H9 (cell line): ENCODE measurements around the gene IER5. TPM values are rescaled to one million over a fixed set of nuclear protein-coding genes. Genes with fewer than 3 reads are reported as not detected.

ENCODE experiments used
- DNase-seq: peaks from one replicate; pipeline ENCODE4 v3.0.0-alpha.2; 2017
- H2AFZ ChIP-seq: one replicate; pipeline ENCODE4 v1.6.1; 2013; ENCODE audit warnings: mild to moderate bottlenecking, low read length, control low read depth, moderate library complexity
- H2AK5ac ChIP-seq: 2 replicates; pipeline ENCODE4 v1.6.1; 2013; ENCODE audit warnings: low read length, control low read depth, mixed read lengths; ENCODE audit not compliant: insufficient read length
- H2BK120ac ChIP-seq: one replicate; pipeline ENCODE4 v1.6.1; 2013; ENCODE audit warnings: low read depth, mild to moderate bottlenecking, low read length, control low read depth, inconsistent platforms; ENCODE audit not compliant: poor library complexity, severe bottlenecking
- H2BK12ac ChIP-seq: 2 replicates; pipeline ENCODE4 v1.6.1; 2013; ENCODE audit warnings: low read length, control low read depth, mixed read lengths, low read depth; ENCODE audit not compliant: insufficient read length
- H2BK15ac ChIP-seq: 2 replicates; pipeline ENCODE4 v1.6.1; 2013; ENCODE audit warnings: low read depth, low read length, control low read depth
- H2BK20ac ChIP-seq: one replicate; pipeline ENCODE4 v1.6.1; 2013; ENCODE audit warnings: low read depth, mild to moderate bottlenecking, low read length, control low read depth, inconsistent platforms; ENCODE audit not compliant: poor library complexity, severe bottlenecking
- H2BK5ac ChIP-seq: 2 replicates; pipeline ENCODE4 v1.6.1; 2013; ENCODE audit warnings: low read length, control low read depth, mixed read lengths; ENCODE audit not compliant: insufficient read length
- H3K14ac ChIP-seq: 2 replicates; pipeline ENCODE4 v1.6.1; 2013; ENCODE audit warnings: low read length, control low read depth; ENCODE audit not compliant: insufficient read depth
- H3K18ac ChIP-seq: 2 replicates; pipeline ENCODE4 v1.6.1; 2013; ENCODE audit warnings: low read depth, mild to moderate bottlenecking, mixed read lengths, low read length, control low read depth; ENCODE audit not compliant: insufficient read length
- H3K23ac ChIP-seq: 2 replicates; pipeline ENCODE4 v1.6.1; 2013; ENCODE audit warnings: low read length, control low read depth, mixed read lengths, low read depth; ENCODE audit not compliant: insufficient read length
- H3K23me2 ChIP-seq: 2 replicates; pipeline ENCODE4 v1.6.1; 2013; ENCODE audit warnings: low read depth, mild to moderate bottlenecking, mixed read lengths, low read length, control low read depth; ENCODE audit not compliant: insufficient read length, poor library complexity, severe bottlenecking
- H3K27ac ChIP-seq: 2 replicates; pipeline ENCODE4 v1.5.1; 2013; ENCODE audit warnings: low read length, control low read depth, mixed read lengths, low read depth; ENCODE audit not compliant: insufficient read length
- H3K27me3 ChIP-seq: 2 replicates; pipeline ENCODE4 v1.6.1; 2013; ENCODE audit warnings: low read length, control low read depth, inconsistent platforms; ENCODE audit not compliant: insufficient read depth
- H3K4ac ChIP-seq: 2 replicates; pipeline ENCODE4 v1.6.1; 2013; ENCODE audit warnings: low read depth, mild to moderate bottlenecking, control low read depth, inconsistent platforms, low read length, moderate library complexity
- H3K4me1 ChIP-seq: 2 replicates; pipeline ENCODE4 v1.6.1; 2013; ENCODE audit warnings: low read length, control low read depth, inconsistent platforms; ENCODE audit not compliant: insufficient read depth
- H3K4me2 ChIP-seq: 2 replicates; pipeline ENCODE4 v1.6.1; 2013; ENCODE audit warnings: low read length, control low read depth, mixed read lengths; ENCODE audit not compliant: insufficient read length, insufficient read depth
- H3K56ac ChIP-seq: 2 replicates; pipeline ENCODE4 v1.6.1; 2013; ENCODE audit warnings: low read depth, mild to moderate bottlenecking, mixed read lengths, low read length, control low read depth; ENCODE audit not compliant: insufficient read length
- H3K79me1 ChIP-seq: 2 replicates; pipeline ENCODE4 v1.6.1; 2013; ENCODE audit warnings: low read depth, mild to moderate bottlenecking, moderate library complexity, low read length, control low read depth, inconsistent platforms; ENCODE audit not compliant: insufficient read depth, poor library complexity, severe bottlenecking
- H3K79me2 ChIP-seq: 2 replicates; pipeline ENCODE4 v1.6.1; 2013; ENCODE audit warnings: low read length, control low read depth, inconsistent platforms; ENCODE audit not compliant: insufficient read depth
- H3K9ac ChIP-seq: 2 replicates; pipeline ENCODE4 v1.6.1; 2013; ENCODE audit warnings: low read length, control low read depth, mixed read lengths; ENCODE audit not compliant: insufficient read length; ENCODE audit errors: extremely low read depth
- H3K9me3 ChIP-seq: one replicate; pipeline ENCODE4 v1.6.1; 2013; ENCODE audit warnings: low read depth, low read length, inconsistent platforms; ENCODE audit not compliant: control insufficient read depth
- H3T11ph ChIP-seq: one replicate; pipeline ENCODE4 v1.6.1; 2013; ENCODE audit warnings: mild to moderate bottlenecking, low read length, control low read depth, inconsistent platforms
- H4K20me1 ChIP-seq: one replicate; pipeline ENCODE4 v1.6.1; 2013; ENCODE audit not compliant: control insufficient read depth, insufficient read length, insufficient read depth
- H4K5ac ChIP-seq: 2 replicates; pipeline ENCODE4 v1.6.1; 2013; ENCODE audit warnings: low read depth, mild to moderate bottlenecking, mixed read lengths, low read length, control low read depth; ENCODE audit not compliant: insufficient read length
- H4K8ac ChIP-seq: replicated peaks from 2 replicates; pipeline ENCODE4 v1.6.1; 2013; ENCODE audit warnings: low read length, control low read depth, mixed read lengths, low read depth; ENCODE audit not compliant: insufficient read length
- H4K91ac ChIP-seq: 2 replicates; pipeline ENCODE4 v1.6.1; 2013; ENCODE audit warnings: low read depth, mild to moderate bottlenecking, moderate library complexity, mixed read lengths, low read length, control low read depth; ENCODE audit not compliant: insufficient read length
- H3K27ac Mint-ChIP-seq, 3 experiments: 2 replicates in 2 of 3; 3 replicates in 1 of 3; pipeline ENCODE4 v1.8.0; 2020 to 2021; ENCODE audit warnings: mixed read lengths in 3 of 3, mild to moderate bottlenecking in 1 of 3, moderate library complexity in 1 of 3
- H3K27me3 Mint-ChIP-seq: 2 replicates; pipeline ENCODE4 v1.8.0; 2021; ENCODE audit warnings: low read depth, mild to moderate bottlenecking, moderate library complexity, mixed read lengths
- H3K36me3 Mint-ChIP-seq, 3 experiments: 2 replicates in 2 of 3; 3 replicates in 1 of 3; pipeline ENCODE4 v1.8.0; 2020 to 2021; ENCODE audit warnings: low read depth in 3 of 3, mixed read lengths in 3 of 3; ENCODE audit not compliant: insufficient read depth in 1 of 3
- H3K4me1 Mint-ChIP-seq, 2 experiments: 2 replicates each; pipeline ENCODE4 v1.8.0; 2020; ENCODE audit warnings: mixed read lengths in 2 of 2
- H3K4me3 Mint-ChIP-seq, 2 experiments: 2 replicates in 1 of 2; 3 replicates in 1 of 2; pipeline ENCODE4 v1.8.0; 2020 to 2021; ENCODE audit warnings: mild to moderate bottlenecking in 2 of 2, mixed read lengths in 2 of 2, moderate library complexity in 1 of 2
- H3K9me3 Mint-ChIP-seq, 2 experiments: 2 replicates in 1 of 2; 3 replicates in 1 of 2; pipeline ENCODE4 v1.8.0; 2020; ENCODE audit warnings: mild to moderate bottlenecking in 2 of 2, mixed read lengths in 2 of 2, moderate library complexity in 1 of 2
- WGBS: extraction: QIAGEN DNeasy Blood & Tissue Kit; methylation state at CpG from one replicate; pipeline ENCODE4 v1.1.7; 2013; ENCODE audit warnings: missing lambda C conversion rate, low lambda C conversion rate, mixed read lengths; ENCODE audit not compliant: insufficient read length; ENCODE audit errors: extremely low coverage; 5-methylcytosine and 5-hydroxymethylcytosine counted together
- total RNA-seq: library from RNA; stranded (reverse); gene quantifications from 2 replicates; pipeline ENCODE4 v1.2.1, GENCODE V29; 2021
- TF ChIP-seq, protein P1 (sequence below): fragments of 200-600 bp; sonication (generic); conservative IDR thresholded peaks from 3 replicates; pipeline ENCODE4 v1.8.0; 2021; ENCODE audit warnings: antibody characterized with exemption, mild to moderate bottlenecking

Gene IER5
- total RNA-seq, 1 experiment from 2014 or later: 6.7 TPM

DNA sequence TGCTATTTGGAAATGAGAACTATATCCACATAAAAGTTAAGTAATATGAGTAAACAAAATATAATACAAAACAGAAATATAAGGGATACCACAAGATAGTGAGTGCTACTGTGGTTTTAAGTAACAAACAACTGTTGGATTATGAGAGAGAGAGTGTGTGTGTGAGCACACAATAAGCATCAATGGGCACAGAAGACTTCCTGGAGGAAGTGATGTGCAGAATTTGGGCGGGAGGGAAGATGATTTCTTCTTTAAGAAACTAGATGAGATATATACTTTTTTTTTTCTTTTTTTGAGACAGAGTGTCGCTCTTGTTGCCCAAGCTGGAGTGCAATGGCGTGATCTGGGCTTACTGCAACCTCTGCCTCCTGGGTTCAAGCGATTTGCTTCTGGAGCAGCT lies 7.9 kb upstream of the IER5 start:
- Histone ChIP-seq H2BK15ac (no peak overlapping the region), H3K56ac (no peak overlapping the region), H4K91ac (no peak overlapping the region), H2BK120ac (no peak overlapping the region), H3K18ac (no peak overlapping the region), H3K23ac (no peak overlapping the region), H3K79me1 (no peaks in the 10 kb centered on the region), H3K27me3 (no peaks in the 10 kb centered on the region), H3K27ac (no peak overlapping the region), H4K20me1 (no peaks in the 10 kb centered on the region), H3K4me2 (no peak overlapping the region), H3K23me2 (no peaks in the 10 kb centered on the region), H2BK20ac (no peak overlapping the region), H2BK5ac (no peak overlapping the region), H4K8ac (no peak overlapping the region), H2AFZ (no peak overlapping the region), H3T11ph (no peak overlapping the region), H2BK12ac (no peak overlapping the region), H3K4me1 (peaks cover 2% of the 10 kb centered on the region; the same call in 1 of the 2 replicates), H3K9me3 (no peaks in the 10 kb centered on the region), H3K4ac (no peak overlapping the region), H3K79me2 (no peaks in the 10 kb centered on the region), H2AK5ac (no peak overlapping the region), H3K9ac (no peak overlapping the region), H3K14ac (no peak overlapping the region), H4K5ac (no peak overlapping the region)
- Mint-ChIP-seq H3K27ac (no peak overlapping the region), H3K4me3 (no peak overlapping the region), H3K27me3 (peaks cover 3% of the 10 kb centered on the region), H3K4me1 (peaks cover 30 to 38% of the 10 kb centered on the region in 2 experiments), H3K36me3 (no peaks in the 10 kb centered on the region; a peak in 1 of 7 replicates), H3K9me3 (no peaks in the 10 kb centered on the region)
- TF ChIP-seq, protein P1, sequence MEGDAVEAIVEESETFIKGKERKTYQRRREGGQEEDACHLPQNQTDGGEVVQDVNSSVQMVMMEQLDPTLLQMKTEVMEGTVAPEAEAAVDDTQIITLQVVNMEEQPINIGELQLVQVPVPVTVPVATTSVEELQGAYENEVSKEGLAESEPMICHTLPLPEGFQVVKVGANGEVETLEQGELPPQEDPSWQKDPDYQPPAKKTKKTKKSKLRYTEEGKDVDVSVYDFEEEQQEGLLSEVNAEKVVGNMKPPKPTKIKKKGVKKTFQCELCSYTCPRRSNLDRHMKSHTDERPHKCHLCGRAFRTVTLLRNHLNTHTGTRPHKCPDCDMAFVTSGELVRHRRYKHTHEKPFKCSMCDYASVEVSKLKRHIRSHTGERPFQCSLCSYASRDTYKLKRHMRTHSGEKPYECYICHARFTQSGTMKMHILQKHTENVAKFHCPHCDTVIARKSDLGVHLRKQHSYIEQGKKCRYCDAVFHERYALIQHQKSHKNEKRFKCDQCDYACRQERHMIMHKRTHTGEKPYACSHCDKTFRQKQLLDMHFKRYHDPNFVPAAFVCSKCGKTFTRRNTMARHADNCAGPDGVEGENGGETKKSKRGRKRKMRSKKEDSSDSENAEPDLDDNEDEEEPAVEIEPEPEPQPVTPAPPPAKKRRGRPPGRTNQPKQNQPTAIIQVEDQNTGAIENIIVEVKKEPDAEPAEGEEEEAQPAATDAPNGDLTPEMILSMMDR: no peak
- no peak for DNase-seq
- WGBS: no CpG with 5 or more reads among the region's 4 CpGs
